Stimulated activated CD4-positive, alpha-beta T cell treated with anti-CD3 and anti-CD28 coated beads, Interleukin-2, amount 100 ng/mL, for 24 hours (primary cell): ENCODE measurements around the gene LRRC3.
"Not testable (repeated sequence)": the region's sequence is repeated elsewhere in the genome, so short reads cannot be mapped to it uniquely, and the experiment has no call there.

Source experiments
- DNase-seq, 2 donors: peaks; one replicate each; pipeline ENCODE4 v3.0.0-alpha.2; 2020

Gene LRRC3

DNA sequence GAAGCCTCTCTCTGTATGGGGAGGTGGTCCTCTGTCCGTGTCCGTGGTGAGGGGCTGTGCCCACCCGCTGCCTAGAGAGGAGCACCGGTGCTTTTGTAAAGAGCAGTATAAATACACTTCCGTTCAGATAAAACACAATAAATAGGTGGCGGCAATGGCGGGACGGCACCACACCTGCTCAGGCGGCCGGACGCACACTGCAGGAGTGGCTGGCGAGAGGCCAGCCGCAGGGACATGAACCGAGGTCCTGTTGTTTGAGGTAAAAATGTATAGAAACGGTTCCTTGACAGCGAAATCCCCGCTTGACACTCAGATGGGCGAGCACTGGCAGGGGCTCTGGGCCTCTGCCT lies 43.9 kb downstream of the LRRC3 start:
- DNase-seq, result no peak

GRCh38 chr21:44499631-44500030 lies 44.3 kb downstream of the LRRC3 start:
- DNase-seq, result no peak

DNA sequence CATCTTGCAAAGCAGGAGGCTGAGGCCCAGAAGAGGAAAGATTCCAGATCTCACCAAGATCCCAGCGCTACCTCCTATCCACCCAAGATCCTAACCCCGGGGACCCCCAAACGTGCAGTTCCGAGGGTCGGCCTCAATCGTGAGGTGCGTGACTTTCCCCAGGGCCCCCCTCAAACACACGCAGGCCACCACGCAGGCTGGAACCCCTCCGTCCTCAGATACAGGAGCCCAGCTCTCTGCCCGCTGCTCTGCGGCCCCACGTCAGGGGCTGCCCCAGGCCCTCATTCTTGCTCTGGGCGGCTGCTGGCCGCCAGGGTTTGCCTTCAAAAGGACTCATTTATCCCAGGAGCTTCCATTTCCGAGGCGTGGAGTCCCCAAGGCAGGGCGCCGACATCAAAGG lies 44.8 kb downstream of the LRRC3 start:
- no peak for DNase-seq

GRCh38 chr21:44502171-44502958 lies 47.1 kb downstream of the LRRC3 start:
- DNase-seq, result no peak

DNA sequence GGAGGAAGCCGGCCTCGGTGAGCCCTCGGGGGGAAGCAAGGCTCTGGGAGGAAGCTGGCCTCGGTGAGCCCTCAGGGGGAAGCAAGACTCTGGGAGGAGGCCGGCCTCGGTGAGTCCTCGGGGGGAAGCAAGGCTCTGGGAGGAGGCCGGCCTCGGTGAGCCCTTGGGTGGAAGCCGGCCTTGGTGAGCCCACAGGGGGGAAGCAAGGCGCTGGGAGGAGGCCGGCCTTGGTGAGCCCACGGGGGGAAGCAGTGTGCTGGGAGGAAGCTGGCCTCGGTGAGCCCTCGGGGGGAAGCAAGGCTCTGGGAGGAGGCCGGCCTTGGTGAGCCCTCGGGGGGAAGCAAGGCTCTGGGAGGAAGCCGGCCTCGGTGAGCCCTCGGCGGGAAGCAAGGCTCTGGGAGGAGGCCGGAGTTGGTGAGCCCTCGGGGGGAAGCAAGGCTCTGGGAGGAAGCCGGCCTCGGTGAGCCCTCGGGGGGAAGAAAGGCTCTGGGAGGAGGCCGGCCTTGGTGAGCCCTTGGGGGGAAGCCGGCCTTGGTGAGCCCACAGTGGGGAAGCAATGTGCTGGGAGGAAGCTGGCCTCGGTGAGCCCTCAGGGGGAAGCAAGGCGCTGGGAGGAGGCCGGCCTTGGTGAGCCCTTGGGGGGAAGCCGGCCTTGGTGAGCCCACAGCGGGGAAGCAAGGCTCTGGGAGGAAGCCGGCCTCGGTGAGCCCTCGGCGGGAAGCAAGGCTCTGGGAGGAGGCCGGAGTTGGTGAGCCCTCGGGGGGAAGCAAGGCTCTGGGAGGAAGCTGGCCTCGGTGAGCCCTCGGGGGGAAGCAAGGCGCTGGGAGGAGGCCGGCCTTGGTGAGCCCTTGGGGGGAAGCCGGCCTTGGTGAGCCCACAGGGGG lies 47.9 kb downstream of the LRRC3 start:
- not testable (repeated sequence) for DNase-seq

GRCh38 chr21:44503901-44504399 lies 48.6 kb downstream of the LRRC3 start:
- DNase-seq, result no peak

DNA sequence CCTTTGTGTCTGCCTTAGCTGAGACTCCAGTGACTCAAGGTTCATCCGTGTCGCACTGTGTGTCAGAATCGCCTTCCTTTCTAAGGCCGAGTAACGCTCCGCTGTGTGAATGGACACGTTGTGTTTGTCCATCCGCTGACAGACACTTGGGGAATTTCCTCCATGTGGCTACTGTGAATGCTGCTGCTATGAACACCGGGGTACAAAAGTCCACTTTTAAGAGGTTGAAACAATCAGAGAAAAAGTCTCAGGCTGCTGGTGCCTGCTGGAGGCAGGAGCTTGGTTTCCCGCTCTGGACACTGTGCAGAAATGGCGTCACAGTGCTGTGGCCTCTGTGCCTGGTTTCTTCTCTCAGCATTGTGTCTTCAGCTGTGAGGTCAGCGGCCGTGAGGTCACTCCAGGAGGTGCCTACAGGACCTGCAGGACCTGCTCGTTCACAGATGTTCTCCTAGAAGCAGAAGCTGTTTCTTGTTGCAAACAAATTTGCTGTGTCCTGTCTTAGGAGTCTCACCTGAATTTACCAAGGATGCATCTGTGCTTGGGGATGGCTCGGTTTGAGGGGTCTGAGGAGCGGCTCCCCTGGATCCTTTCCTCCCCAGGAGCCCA lies 50.5 kb downstream of the LRRC3 start:
- DNase-seq, result no peak

DNA sequence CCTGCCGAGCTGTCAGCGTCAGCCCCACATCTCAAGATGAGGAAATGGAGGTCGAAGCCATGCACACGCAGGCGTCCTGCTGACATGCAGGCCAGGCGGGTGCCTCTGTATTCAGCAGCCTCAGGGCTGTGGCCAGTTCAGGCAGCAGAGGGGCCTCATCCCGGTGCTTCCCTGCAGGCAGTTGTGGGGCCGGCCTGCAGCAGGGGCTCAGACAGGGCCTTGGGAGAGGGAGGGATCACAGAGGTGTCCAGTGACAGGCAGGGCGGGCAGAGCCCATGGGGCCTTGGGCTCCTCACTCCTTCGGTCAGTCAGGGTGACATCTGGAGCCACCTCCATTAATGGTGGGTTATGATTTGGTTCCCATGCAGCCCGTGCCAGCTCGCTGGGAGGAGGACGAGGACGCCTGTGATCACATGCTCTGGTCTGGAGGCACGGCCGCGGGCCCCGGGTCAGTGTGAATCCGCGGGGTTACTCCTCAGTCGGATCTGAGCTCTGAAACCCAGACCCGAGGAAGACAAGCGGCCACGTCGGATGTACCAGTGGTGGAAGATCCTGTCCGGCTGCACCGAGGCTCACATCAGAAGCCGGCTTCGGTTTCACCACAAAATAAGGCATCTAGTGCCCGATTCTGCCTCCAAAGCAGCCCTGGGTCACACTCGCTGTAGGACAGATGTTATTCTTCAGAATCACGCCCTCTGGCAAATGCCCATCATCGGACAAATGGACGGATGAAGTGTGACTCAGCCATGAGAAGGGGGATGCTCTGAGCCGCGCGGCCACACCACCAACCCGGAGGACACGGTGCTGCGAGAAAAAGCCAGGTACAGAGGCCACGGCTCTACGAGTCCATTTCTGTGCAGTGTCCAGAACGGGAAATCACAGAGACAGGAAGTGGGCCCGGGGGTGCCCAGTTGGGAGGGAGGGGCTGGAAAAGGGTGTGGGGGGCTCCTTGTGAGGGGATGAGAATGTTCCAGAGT lies 51.3 kb downstream of the LRRC3 start:
- DNase-seq, result no peak

DNA sequence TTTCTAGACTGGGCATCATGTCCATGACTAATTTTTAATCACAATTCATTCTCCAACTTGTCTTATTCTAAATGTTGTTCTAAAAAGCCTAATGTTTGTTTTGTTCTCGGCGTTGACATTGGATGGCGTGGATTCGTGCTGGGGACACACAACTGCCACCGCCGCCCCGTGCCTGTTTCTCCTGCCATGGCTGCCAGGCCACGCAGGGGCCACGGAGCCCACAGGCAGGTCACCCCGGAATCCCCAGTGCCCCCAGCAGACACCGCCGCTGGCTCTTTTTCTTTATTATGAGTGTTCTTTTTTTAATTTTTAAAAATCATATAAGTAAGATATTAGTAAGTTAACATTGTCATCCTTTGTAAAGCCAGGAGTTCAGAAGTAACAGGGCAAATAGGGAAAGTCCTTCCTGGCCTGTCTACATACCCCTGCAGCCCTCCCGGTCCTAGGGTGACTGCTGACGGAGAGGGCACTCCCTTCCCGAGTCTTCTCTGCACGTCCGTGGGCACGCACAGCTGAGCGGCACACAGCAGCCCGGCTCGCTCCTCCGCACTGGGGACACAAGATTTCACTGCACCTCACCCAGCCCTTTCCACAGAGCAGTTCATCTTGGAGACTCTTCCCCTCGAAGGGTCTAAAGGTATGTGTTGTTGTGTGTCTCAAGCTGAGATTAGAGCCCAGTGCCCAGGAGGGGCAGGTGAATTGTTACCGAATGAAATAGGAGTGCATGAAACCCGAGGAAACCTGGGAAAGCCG lies 52.5 kb downstream of the LRRC3 start:
- no peak for DNase-seq

DNA sequence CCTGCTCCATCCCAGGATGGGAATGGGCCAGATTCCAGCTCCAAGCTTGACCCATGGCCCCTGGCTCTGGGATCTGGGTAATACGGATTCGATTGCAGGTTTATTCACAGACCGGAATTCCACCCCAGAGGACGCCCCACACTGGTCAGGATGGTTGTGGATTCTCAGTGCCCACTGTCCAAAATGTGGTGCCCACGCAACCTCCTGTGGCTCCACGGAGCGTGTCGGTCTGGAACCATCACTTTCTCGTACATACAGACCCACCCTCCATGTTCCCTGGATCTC lies 53.1 kb downstream of the LRRC3 start:
- no peak for DNase-seq

DNA sequence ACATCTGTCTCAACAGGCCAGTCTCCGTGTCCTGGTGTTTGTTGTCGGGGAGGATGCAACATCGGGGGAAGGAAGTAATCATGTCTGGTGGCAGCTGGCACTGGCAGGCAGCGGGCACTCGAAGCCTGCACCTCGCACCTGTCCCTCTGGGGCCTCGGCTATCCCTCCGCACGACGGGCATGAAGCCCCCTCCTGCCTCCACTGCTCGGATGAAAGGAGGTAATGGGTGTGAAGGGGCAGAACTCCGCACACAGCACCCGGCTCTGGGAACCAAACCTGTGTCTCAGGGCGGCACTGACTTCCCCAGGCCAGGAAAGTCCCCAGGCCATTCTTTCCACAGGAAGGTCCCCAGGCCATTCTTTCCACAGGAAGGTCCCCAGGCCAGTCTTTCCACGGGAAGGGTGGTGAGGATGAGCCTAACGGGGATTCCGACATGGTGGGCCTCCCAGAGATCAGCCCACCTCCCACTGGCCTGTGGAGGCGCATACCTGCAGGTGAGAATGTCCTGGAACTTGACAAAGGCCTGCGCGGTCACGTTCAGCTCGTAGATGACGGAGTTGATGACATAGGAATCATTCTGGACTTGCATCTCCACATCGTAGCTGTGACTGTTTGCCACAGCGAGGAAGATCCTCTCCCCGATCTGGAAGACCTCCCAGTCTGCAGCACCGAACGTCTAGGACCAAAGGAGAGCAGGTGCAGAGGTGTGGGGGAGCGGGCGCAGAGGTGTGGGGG lies 53.6 kb downstream of the LRRC3 start:
- no peak for DNase-seq

DNA sequence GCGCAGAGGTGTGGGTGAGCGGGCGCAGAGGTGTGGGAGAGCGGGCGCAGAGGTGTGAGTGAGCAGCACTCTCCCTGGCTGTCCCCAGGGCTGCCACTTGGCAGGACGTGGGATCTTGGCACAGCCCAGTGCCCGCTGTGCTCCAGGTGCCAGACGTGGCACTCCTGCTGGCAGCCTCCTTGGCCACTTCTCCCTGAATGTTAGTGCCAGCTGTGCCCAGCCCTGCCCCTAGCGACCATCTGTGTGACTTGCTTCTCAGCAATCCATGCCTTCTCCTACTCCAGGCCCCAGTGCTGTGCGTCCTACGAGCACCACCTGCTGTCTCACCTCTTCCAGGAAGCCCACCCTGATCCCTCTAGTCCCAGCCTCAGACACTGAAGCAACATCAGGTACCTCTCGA lies 54.2 kb downstream of the LRRC3 start:
- DNase-seq, result no peak

DNA sequence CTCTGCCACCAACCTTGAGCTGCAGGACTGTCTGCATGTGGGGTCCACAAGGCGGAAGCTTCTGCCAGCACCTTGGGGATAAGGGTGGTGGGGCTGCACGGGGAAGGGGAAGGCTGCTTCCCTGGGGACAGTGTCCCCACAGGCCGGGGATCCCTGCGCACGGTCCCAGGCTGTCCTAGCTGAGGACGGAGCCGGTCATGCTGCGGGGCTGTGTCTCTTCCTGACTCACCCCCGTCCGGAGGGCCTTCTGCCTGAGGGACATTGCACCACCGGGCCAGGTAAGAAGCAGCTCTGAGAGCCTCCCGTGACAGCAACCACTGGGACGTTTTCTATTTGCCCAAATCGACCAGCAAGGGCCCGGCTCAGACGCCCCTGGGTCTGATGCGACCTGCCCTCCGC lies 54.8 kb downstream of the LRRC3 start:
- DNase-seq, result no peak

DNA sequence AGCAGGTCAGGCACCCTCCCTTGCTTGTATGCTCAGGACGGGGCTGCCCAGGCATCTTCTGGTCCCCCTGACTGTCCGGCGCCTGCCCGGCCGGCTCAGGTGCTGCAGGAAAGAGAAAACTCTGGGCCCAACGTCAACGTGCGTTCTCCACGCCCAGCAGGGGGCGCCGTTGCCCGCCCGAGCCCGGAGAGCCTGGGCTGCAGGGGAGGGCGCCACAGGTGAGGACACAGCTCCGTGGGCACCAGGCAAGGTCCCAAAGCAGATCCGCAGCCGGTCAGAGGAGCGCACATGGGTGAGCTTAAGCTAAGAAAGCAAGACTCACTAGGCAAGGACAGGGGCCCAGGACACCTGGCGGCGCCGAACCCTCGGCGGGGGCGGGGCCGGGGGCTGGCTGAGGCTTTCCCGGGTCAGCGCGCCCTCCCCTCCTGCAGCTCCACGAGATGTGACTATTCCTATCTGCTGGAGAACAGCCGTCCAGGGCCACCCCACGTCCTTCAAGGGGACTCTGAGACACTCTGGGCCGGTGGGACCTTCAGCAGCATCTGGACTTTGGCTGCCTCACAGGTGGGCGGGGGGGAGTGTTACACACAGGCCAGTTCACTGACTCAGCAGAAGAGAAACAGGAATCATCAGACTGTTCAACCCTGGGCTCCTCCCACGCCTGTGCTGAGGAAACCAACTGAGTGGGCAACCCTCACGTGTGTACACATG lies 55.4 kb downstream of the LRRC3 start:
- peak; percentile 83 to 84 for DNase-seq

DNA sequence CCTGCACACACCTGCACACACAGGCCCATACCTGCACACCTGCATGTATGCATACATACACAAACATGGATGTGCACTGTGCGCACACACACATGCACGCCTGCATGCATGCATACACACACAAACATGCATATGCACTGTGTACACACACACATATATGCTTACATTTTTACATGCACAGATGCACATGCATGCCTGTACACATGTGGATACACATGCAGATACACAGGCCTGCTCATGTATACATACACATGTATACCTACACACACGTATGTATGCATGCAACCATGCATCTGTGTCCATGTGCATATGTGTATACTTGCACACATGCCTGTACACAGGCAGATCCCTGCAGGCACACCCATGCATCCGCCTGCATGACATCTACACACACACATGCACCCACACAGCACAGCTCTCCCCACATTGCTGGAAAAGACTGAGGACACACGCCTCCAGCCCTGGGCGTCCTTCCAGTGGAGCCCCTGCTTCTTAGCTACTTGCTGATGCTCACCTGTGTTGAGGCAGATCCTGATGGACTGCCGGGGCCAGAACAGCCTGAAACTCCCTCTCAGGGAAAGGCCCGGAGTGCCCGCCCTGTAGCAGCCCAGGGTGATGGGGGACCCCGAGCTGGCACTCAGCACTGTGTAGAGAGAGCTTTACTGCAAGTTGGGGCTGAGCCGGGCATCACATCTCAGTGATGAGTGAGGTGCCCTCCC lies 56.1 kb downstream of the LRRC3 start:
- no peak for DNase-seq
